GM12878 (cell line): ENCODE data around the gene KCND3. TPM values are rescaled to one million over a fixed set of nuclear protein-coding genes. Genes with fewer than 3 reads are reported as not detected.
A peak's percentile ranks its signal among the peaks of the same experiment; 100 is the strongest.

Experiments
- ATAC-seq: fragments of 200-7000 bp; cut with Tn5 transposase; 3 replicates; pipeline ENCODE4 v1.9.1; 2020; ENCODE audit warnings: mild to moderate bottlenecking, moderate library complexity
- BruUV-seq: library from RNA; stranded (reverse); fragments of 400-500 nt; replicated peaks from 2 replicates; lab custom pipeline; 2021; lab: Mats Ljungman, UMichigan
- CTCF ChIA-PET: fragments of 300-600 bp; sonication (Branson Sonifier 250); formaldehyde crosslinking; extraction: SDS; loops from one replicate; lab custom pipeline; 2021; ENCODE audit warnings: inconsistent platforms; lab: Yijun Ruan, JAX
- POLR2A ChIA-PET: fragments of 350-600 bp; formaldehyde crosslinking; extraction: SDS; loops from one replicate; lab custom pipeline; 2021; ENCODE audit warnings: inconsistent platforms; lab: Charles Lee
- RAD21 ChIA-PET: fragments of 300-600 bp; sonication (Branson Sonifier 250); formaldehyde crosslinking; loops from one replicate; lab custom pipeline; 2023; ENCODE audit warnings: antibody characterized with exemption; ENCODE audit not compliant: unreplicated experiment; lab: Charles Lee
- SMC1A ChIA-PET: fragments of 300-600 bp; sonication (Branson Sonifier 250); formaldehyde crosslinking; loops from one replicate; lab custom pipeline; 2023; ENCODE audit not compliant: unreplicated experiment, uncharacterized antibody; lab: Charles Lee
- DNase-seq: peaks from one replicate; pipeline ENCODE4 v3.0.0-alpha.2; 2011; ENCODE audit warnings: low read depth, low spot score
- FAIRE-seq: peaks from 3 replicates; lab custom pipeline; 2011; peaks lifted over from hg19 to GRCh38; lab: Jason Lieb, UNC
- H2AFZ ChIP-seq: 2 replicates; pipeline ENCODE4 v1.6.0; 2011; ENCODE audit warnings: low read depth, low read length, control low read depth; ENCODE audit not compliant: control insufficient read depth
- H3K27ac ChIP-seq: 2 replicates; pipeline ENCODE4 v1.5.1; 2011; ENCODE audit warnings: control low read depth; ENCODE audit not compliant: control insufficient read depth, insufficient read depth
- H3K27me3 ChIP-seq, 2 experiments: replicated peaks in 1 of 2; 2 replicates each; pipeline versions ENCODE4 v1.6.0 to v1.6.1; 2011; ENCODE audit warnings: low read length in 1 of 2; ENCODE audit not compliant: control insufficient read depth in 2 of 2, insufficient read depth in 2 of 2
- H3K36me3 ChIP-seq, 2 experiments: 2 replicates each; pipeline ENCODE4 v1.5.1; 2011; ENCODE audit warnings: low read length in 1 of 2; ENCODE audit not compliant: control insufficient read depth in 2 of 2, insufficient read depth in 2 of 2
- H3K4me1 ChIP-seq: 2 replicates; pipeline ENCODE4 v1.6.1; 2011; ENCODE audit warnings: mild to moderate bottlenecking, low read length, moderate library complexity, mixed read lengths; ENCODE audit not compliant: control insufficient read depth, insufficient read depth
- H3K4me2 ChIP-seq: 2 replicates; pipeline ENCODE4 v1.6.0; 2011; ENCODE audit warnings: control low read depth; ENCODE audit not compliant: control insufficient read depth, insufficient read depth
- H3K4me3 ChIP-seq: fragments of 200-600 bp; sonication (generic); 2 replicates; pipeline ENCODE4 v1.5.1; 2016
- H3K79me2 ChIP-seq: 2 replicates; pipeline ENCODE4 v1.6.0; 2011; ENCODE audit warnings: low read length; ENCODE audit not compliant: control insufficient read depth, insufficient read depth
- H3K9ac ChIP-seq: 2 replicates; pipeline ENCODE4 v1.8.0; 2011; ENCODE audit warnings: low read length, control low read depth, mixed read lengths; ENCODE audit not compliant: control insufficient read depth, insufficient read depth
- H3K9me3 ChIP-seq: replicated peaks from 3 replicates; pipeline ENCODE4 v1.5.1; 2011; ENCODE audit warnings: mild to moderate bottlenecking, low read length; ENCODE audit not compliant: control insufficient read depth, insufficient read depth
- H4K20me1 ChIP-seq: 2 replicates; pipeline ENCODE4 v1.6.0; 2011; ENCODE audit not compliant: control insufficient read depth, insufficient read depth
- ATF7 ChIP-seq: fragments of 450-650 bp; IDR thresholded peaks from 2 replicates; pipeline ENCODE4 v1.6.1; 2016; ENCODE audit warnings: low read depth, mild to moderate bottlenecking
- BRCA1 ChIP-seq: IDR thresholded peaks from 2 replicates; pipeline ENCODE4 v1.6.1; 2011; ENCODE audit warnings: low read depth, low read length, improper control_type of control experiment
- CHD1 ChIP-seq: IDR thresholded peaks from 2 replicates; pipeline ENCODE4 v1.6.1; 2012; ENCODE audit warnings: low read depth, low read length, improper control_type of control experiment
- FOS ChIP-seq: IDR thresholded peaks from 3 replicates; pipeline ENCODE4 v1.6.1; 2011; ENCODE audit warnings: borderline replicate concordance; ENCODE audit not compliant: insufficient read length; ENCODE audit errors: extremely low read depth
- MEF2A ChIP-seq: IDR thresholded peaks from 2 replicates; pipeline ENCODE4 v1.6.1; 2011; ENCODE audit warnings: low read depth, mild to moderate bottlenecking, low read length, moderate library complexity; ENCODE audit not compliant: insufficient read depth
- PAX5 ChIP-seq: IDR thresholded peaks from 2 replicates; pipeline ENCODE4 v1.6.1; 2011; ENCODE audit warnings: low read depth, low read length, borderline replicate concordance
- RAD51 ChIP-seq: fragments of 450-650 bp; IDR thresholded peaks from 2 replicates; pipeline ENCODE4 v1.6.1; 2016; ENCODE audit warnings: moderate library complexity, mild to moderate bottlenecking, inconsistent platforms
- RBBP5 ChIP-seq: fragments of 200-600 bp; sonication (generic); conservative IDR thresholded peaks from 2 replicates; pipeline ENCODE4 v1.6.1; 2016
- SMC3 ChIP-seq: IDR thresholded peaks from 2 replicates; pipeline ENCODE4 v1.6.1; 2011; ENCODE audit warnings: low read length, improper control_type of control experiment, borderline replicate concordance
- TCF3 ChIP-seq: IDR thresholded peaks from 2 replicates; pipeline ENCODE4 v1.6.1; 2012; ENCODE audit warnings: low read depth, mild to moderate bottlenecking, low read length, borderline replicate concordance; ENCODE audit not compliant: insufficient read depth
- TCF7 ChIP-seq: IDR thresholded peaks from 2 replicates; pipeline ENCODE4 v1.6.1; 2014; ENCODE audit warnings: antibody characterized with exemption, borderline replicate concordance
- WGBS: methylation state at CpG from one replicate; pipeline ENCODE4 v1.1.6; 2016; ENCODE audit warnings: low lambda C conversion rate; ENCODE audit not compliant: insufficient replicate concordance, insufficient coverage; ENCODE audit errors: missing lambda C conversion rate; 5-methylcytosine and 5-hydroxymethylcytosine counted together
- in situ Hi-C: fragments of 300-500 bp; cut with MboI; formaldehyde crosslinking; loops from 9 replicates; pipeline ENCODE4 v1.14.3; 2018; ENCODE audit warnings: mixed read lengths
- intact Hi-C: fragments of 100-400 bp; cut with micrococcal nuclease; formaldehyde crosslinking; loops from one replicate; pipeline ENCODE4 v1.14.2; 2022; ENCODE audit not compliant: unreplicated experiment
- polyA plus RNA-seq, 11 experiments: library from polyadenylated mRNA; depleted of rRNA in 4 of 11; unstranded in 6 of 11; stranded (reverse) in 5 of 11; fragments of >200 nt; fragmentation: Nextera tagmentation in 4 of 11; fragmentation: Illumina TruSeq in 1 of 11; extraction: Ambion mirVana in 4 of 11; extraction: Trizol in 1 of 11; gene quantifications; 1 replicate in 1 of 11; 2 replicates in 10 of 11; pipeline versions ENCODE4 v1.2.1 to v1.2.3, GENCODE V29; 2011 to 2016; ENCODE audit warnings: inconsistent platforms in 2 of 11, missing spikeins in 2 of 11, low read depth in 1 of 11
- total RNA-seq, 4 experiments: library from RNA; depleted of rRNA in 3 of 4; stranded (reverse); fragments of >200 nt in 3 of 4; fragmentation: Illumina TruSeq in 1 of 4; extraction: Trizol in 1 of 4; gene quantifications; 2 replicates each; pipeline versions ENCODE4 v1.2.1 to v1.2.3, GENCODE V29; 2013 to 2021
- TF ChIP-seq, protein P1 (sequence below): fragments of 450-650 bp; IDR thresholded peaks from 2 replicates; pipeline ENCODE4 v1.6.1; 2016; ENCODE audit warnings: mild to moderate bottlenecking
- TF ChIP-seq, protein P2 (sequence below): IDR thresholded peaks from 2 replicates; pipeline ENCODE4 v1.6.1; 2011; ENCODE audit warnings: mild to moderate bottlenecking, low read depth, low read length, moderate library complexity; ENCODE audit not compliant: insufficient replicate concordance

Gene KCND3
- total and polyA plus RNA-seq, 10 of the 15 experiments (the other 5 are each of a cell fraction or from before 2014, with no cell fraction given): 0.02 TPM; not detected in 9

DNA sequence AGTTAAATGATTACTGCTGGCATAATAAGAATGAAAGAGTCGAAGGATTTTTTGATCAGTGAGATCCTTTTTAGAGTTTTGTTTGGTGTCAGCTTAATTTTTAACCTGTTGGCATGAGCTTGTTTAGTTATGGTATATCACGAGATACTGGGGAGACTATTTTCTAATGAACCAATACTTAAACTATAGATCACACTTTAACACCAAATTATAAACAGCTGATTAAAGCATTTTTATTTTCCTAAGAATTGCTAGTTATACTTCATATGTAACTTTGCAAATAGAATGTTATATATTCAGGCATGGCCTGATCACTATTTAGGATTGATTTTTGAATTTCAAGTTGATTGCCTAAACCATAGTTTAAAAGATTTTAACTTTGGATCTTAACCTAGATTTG lies 227.8 kb downstream of the KCND3 start:
- WGBS: 98% methylated on average over 2 of the region's 2 CpGs
- intact Hi-C loops: loop anchor here (10.0 kb wide), 1 partner anchor 357 kb away; no protein-coding TSS in a partner anchor
- CTCF ChIA-PET: interaction anchor here (1.5 to 8.7 kb wide), 7 partner anchors 8 to 285 kb away, joined by 5 to 75 read pairs (median 8); no protein-coding TSS in a partner anchor

DNA sequence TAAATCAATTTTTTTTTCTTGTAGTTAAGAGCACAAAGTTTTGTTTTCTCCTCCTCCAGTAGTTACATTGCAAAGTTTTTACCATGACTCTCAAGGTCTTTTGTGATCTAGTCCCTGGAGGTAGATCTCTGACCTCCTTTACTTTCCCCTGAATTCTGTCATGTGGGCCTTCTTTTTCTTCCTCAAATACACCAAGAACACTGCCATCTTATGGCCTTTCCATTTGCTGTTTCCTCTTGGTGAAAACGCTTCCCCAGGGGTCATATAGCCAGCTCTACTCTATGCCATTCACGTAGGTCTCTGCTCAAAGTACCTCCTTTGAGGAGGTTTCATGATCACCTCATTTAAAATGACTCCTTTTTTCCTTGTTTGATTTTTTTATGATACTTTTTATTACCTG lies 231.1 kb downstream of the KCND3 start:
- ChIA-PET SMC1A (interaction anchor here (0.8 to 6.7 kb wide), 4 partner anchors 9 to 251 kb away, joined by 3 to 41 read pairs (median 14); no protein-coding TSS in a partner anchor), RAD21 (no interaction called here), POLR2A (no interaction called here), CTCF (interaction anchor here (3.3 to 6.7 kb wide), 2 partner anchors 10 to 277 kb away, joined by 21 to 72 read pairs; no protein-coding TSS in a partner anchor)
- Histone ChIP-seq H3K4me3 (0 out of 2 replicates have a peak overlapping the region, but pooled peaks have one; percentile 49), H3K4me1 (peaks cover 3% of the 10 kb centered on the region; the same call in 1 of the 2 replicates), H3K4me2 (peak overlapping the region; percentile 34; the same call in 1 of the 2 replicates), H4K20me1 (no peaks in the 10 kb centered on the region), H3K27me3 (no peaks in the 10 kb centered on the region), H2AFZ (no peak overlapping the region), H3K36me3 (peaks cover 0 to 12% of the 10 kb centered on the region in 2 experiments; a peak in 1 of 4 replicates), H3K27ac (no peak overlapping the region), H3K9ac (no peak overlapping the region), H3K9me3 (no peaks in the 10 kb centered on the region), H3K79me2 (peaks cover 37% of the 10 kb centered on the region)
- intact Hi-C loops (loop anchor here (5.0 to 10.0 kb wide), 2 partner anchors 101 to 614 kb away; partner anchors contain the start of genes CEPT1 and DRAM2), in situ Hi-C loops (loop anchor here (10.0 kb wide), 1 partner anchor 254 kb away; the partner anchor contains the start of genes ADORA3 and TMIGD3)
- 78% methylated on average over 2 of the region's 2 CpGs for WGBS
- ATAC-seq: no peak
- no TSS peak for BruUV-seq
- no peak for DNase-seq
- FAIRE-seq: no peak
- TF ChIP-seq FOS (no peak), PAX5 (no peak), TCF7 (no peak), MEF2A (no peak), BRCA1 (no peak), RBBP5 (no peak), RAD51 (0 out of 2 replicates have a peak, but pooled peaks have one; percentile 18)
- TF ChIP-seq, protein P1, sequence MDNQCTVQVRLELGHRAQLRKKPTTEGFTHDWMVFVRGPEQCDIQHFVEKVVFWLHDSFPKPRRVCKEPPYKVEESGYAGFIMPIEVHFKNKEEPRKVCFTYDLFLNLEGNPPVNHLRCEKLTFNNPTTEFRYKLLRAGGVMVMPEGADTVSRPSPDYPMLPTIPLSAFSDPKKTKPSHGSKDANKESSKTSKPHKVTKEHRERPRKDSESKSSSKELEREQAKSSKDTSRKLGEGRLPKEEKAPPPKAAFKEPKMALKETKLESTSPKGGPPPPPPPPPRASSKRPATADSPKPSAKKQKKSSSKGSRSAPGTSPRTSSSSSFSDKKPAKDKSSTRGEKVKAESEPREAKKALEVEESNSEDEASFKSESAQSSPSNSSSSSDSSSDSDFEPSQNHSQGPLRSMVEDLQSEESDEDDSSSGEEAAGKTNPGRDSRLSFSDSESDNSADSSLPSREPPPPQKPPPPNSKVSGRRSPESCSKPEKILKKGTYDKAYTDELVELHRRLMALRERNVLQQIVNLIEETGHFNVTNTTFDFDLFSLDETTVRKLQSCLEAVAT: peak; percentile 38; the same call in 1 of the 2 replicates
- TF ChIP-seq, protein P2, sequence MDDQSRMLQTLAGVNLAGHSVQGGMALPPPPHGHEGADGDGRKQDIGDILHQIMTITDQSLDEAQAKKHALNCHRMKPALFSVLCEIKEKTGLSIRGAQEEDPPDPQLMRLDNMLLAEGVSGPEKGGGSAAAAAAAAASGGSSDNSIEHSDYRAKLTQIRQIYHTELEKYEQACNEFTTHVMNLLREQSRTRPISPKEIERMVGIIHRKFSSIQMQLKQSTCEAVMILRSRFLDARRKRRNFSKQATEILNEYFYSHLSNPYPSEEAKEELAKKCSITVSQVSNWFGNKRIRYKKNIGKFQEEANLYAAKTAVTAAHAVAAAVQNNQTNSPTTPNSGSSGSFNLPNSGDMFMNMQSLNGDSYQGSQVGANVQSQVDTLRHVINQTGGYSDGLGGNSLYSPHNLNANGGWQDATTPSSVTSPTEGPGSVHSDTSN: no peak

More for the DNA sequence above, 227.8 kb downstream of the KCND3 start:
- peaks cover 3% of the 10 kb centered on the region; the same call in 1 of the 2 replicates for H3K4me1 ChIP-seq
- H3K9me3 ChIP-seq: no peaks in the 10 kb centered on the region
- TF ChIP-seq TCF3 (no peak), ATF7 (no peak), SMC3 (no peak), CHD1 (no peak)
- ChIA-PET POLR2A (no interaction called here), RAD21 (interaction anchor here (2.9 kb wide), 1 partner anchor 254 kb away, joined by 17 read pairs; no protein-coding TSS in a partner anchor), SMC1A (interaction anchor here (1.1 to 2.1 kb wide), 6 partner anchors 7 to 285 kb away, joined by 3 to 17 read pairs (median 4); partner anchors contain the start of genes ADORA3 and TMIGD3)
- no TSS peak for BruUV-seq
- H3K27ac ChIP-seq: no peak overlapping the region
- no peak overlapping the region for H3K9ac ChIP-seq
- peaks cover 18% of the 10 kb centered on the region for H3K79me2 ChIP-seq
- no peak for ATAC-seq
- no peak for FAIRE-seq
- H3K4me2 ChIP-seq: no peak overlapping the region
- DNase-seq: no peak
- in situ Hi-C loops: loop anchor here (10.0 kb wide), 1 partner anchor 537 kb away; the partner anchor contains the start of gene CHI3L2
- H3K27me3 ChIP-seq: no peaks in the 10 kb centered on the region
- H4K20me1 ChIP-seq: no peaks in the 10 kb centered on the region
- H3K4me3 ChIP-seq: no peak overlapping the region
- H2AFZ ChIP-seq: no peak overlapping the region
- peaks cover 0 to 26% of the 10 kb centered on the region in 2 experiments; a peak in 3 of 4 replicates for H3K36me3 ChIP-seq
